ENCODE data around the gene BIN1. TPM values are rescaled to one million over a fixed set of nuclear protein-coding genes. Genes with fewer than 3 reads are reported as not detected.

BIN1 gene, protein sequence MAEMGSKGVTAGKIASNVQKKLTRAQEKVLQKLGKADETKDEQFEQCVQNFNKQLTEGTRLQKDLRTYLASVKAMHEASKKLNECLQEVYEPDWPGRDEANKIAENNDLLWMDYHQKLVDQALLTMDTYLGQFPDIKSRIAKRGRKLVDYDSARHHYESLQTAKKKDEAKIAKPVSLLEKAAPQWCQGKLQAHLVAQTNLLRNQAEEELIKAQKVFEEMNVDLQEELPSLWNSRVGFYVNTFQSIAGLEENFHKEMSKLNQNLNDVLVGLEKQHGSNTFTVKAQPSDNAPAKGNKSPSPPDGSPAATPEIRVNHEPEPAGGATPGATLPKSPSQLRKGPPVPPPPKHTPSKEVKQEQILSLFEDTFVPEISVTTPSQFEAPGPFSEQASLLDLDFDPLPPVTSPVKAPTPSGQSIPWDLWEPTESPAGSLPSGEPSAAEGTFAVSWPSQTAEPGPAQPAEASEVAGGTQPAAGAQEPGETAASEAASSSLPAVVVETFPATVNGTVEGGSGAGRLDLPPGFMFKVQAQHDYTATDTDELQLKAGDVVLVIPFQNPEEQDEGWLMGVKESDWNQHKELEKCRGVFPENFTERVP
- total RNA-seq: 131 TPM

DNA sequence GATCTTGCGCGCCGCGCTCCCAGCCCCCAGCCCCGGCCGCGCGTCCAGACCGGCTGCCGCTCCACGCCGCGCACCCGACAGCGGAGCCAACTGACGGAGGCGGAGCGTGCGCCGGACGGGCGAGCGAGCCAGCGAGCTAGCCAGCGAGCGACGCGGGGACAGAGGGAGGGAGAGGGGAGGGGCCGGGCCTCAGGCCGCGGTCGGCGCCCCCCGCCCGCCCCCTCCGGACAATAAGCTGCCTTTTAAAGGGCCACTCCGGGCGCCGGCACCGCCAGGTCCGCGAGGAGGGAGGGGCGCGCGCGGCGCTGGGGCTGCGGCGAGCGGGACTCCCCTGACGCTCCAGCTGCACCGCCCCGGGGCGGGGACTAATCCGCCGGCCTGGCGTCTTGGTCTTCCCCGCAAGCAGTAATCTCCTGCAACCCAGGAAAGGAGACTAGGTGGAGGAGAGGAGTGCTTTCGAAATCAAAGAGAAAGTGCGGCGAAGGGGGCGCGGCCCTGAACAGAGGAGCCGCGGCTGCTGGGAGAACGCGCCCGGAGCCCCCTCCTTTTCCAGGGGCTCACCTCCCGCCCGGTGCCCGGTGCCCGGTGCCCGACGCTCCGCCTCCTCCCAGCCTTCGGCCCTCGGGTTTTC is at the start of gene BIN1:
TSS of gene BIN1 (minus strand) at position 164 of the 631 bp plus-strand sequence. CDS start 211 bp downstream, outside the sequence.
- peak; percentile 91 for DNase-seq (ENCODE audit: low spot score)

- DNase-seq (ENCODE audit: low spot score): peak; percentile 36
These were observed 49.0 kb upstream of the BIN1 start for GRCh38 chr2:127155947-127156346.

- no peak for DNase-seq (ENCODE audit: low spot score)
These were observed 48.2 kb upstream of the BIN1 start for GRCh38 chr2:127155028-127155581.

DNA sequence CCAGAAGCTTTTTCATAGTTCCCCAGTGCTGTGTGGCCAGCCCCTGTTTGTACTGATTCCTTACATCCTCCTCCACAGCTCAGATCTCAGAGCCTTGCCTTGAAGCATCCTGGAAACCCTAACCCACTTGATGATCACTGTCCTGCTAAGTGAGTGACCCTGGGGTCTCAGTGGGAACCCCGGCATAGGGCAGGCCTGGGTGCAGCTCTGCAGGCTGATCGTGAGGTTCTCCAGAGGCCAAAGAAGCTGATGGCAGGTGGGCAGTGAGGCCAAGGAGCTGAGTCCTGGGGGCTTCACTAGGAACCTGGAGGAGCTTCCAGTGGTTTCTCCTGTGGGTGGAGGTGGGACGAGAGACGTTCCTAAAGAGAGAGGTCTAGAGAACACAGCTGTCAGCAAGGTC is 47.4 kb upstream of the BIN1 start:
- no peak for DNase-seq (ENCODE audit: low spot score)

- peak; percentile 54 for DNase-seq (ENCODE audit: low spot score)
These were observed 46.8 kb upstream of the BIN1 start for GRCh38 chr2:127153691-127154158.

DNA sequence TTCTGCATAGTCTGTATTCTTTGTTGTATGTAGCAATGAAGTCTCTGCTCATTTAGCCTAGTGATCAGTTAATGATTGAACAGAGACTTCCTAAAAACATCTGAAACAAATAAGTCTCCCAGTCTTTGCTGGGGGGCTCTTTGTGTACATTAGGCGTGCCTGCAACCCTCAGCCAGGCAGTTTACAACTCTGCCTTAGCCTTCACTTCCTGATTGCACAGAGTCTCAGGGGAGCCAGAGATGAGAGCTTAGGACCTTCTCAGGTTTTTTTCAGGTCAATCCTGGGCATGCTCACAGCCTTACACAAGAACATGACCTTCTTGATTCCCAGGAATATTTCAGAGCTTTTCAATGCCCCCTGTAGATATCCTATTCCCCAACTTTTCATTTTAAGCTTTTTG is 44.0 kb upstream of the BIN1 start:
- DNase-seq (ENCODE audit: low spot score): no peak

DNA sequence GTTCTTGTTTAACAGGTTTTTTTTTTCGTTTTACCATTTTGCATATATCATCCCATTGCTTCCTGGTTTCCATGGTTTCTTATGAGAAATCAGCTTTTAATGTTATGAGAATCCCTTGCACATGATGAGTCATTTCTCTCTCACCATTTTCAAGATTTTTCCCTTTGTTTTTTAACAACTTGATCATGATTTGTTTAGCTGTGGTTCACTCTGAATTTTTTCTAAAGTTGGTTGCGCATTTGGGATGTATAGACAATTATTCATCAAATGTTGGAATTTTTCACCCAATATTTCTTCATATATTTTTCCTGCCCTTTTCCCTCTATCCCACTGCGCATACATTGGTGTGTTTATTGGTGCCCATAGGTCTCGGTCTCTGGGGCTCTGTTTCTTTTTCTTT is 42.4 kb upstream of the BIN1 start:
- no peak for DNase-seq (ENCODE audit: low spot score)

- no peak for DNase-seq (ENCODE audit: low spot score)
These were observed 40.0 kb upstream of the BIN1 start for GRCh38 chr2:127146820-127147502.

GRCh38 chr2:127146071-127146725 is 39.2 kb upstream of the BIN1 start:
- DNase-seq (ENCODE audit: low spot score): no peak

DNA sequence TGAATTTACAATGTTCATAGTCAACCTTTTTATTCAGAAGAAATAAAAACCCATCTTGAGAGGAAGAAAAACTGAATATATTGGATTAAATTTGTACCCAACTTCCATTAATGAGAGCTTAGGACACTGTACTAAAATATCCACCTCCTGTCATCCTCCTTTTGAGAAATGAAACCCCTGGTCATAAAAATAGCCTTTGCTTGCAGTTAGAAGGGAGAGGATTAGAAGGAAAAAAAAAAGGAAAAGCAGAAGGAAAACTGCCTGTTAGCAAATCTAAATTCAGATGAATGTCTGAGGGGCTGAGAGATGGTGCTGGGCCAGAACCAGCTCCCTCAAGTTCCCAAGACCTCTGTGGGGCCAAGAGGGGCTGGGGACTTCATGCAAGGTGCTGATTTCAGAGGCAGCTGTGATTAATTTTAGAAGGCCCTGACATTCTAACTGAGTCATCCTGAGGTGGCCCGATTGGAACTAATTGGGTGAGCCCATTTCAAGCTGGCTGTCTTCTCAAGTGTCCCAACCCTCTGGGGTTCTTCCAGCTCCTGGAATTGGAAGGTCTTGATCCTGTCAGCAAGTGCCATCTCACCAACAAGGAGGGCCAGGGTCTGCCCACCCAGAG is 38.4 kb upstream of the BIN1 start:
- no peak for DNase-seq (ENCODE audit: low spot score)

DNA sequence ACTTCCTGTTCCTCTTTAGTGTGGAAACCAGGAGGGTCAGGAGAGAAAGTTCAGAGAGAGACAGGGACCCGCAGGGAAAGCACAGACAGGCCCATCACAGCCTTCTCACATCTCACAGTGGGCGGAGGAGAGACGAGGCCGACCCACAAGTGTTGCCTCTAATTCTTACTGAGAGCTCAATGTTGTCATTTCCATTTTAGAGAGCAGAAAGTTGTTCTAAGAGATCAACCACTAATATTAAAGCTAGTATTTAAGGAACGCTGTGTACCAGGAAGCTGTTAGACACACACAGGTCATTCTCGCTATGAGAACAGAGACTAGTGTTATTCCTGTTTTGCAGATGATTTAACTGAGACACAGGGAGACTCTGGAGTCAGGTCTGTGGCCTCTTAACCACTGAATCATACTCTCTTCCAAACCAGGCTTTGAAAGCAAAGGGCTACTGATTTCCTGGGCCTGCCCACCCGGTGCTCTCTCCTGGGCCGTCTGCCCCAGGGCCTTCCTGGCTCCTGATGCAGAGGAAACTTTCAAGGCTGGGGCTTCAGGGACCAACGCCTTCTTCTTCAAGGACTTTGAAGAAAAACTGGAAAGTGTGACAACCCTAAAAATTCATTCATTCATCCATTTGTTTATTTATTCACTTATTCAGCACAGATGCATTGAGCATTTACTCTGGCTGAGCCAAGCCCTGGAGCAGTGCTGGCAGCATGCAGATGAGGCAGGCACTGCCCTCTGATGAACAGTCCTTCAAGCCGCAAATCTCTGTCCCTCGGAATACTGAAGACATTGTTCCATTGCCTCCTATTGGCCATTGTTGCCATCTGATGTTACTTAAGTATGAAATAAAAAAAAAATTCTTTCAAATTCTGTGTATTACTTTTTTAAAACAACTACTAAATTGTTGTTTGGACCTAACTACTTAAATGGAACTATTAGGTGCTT is 37.2 kb upstream of the BIN1 start:
- no peak for DNase-seq (ENCODE audit: low spot score)

GRCh38 chr2:127142663-127143630 is 36.0 kb upstream of the BIN1 start:
- no peak for DNase-seq (ENCODE audit: low spot score)

DNA sequence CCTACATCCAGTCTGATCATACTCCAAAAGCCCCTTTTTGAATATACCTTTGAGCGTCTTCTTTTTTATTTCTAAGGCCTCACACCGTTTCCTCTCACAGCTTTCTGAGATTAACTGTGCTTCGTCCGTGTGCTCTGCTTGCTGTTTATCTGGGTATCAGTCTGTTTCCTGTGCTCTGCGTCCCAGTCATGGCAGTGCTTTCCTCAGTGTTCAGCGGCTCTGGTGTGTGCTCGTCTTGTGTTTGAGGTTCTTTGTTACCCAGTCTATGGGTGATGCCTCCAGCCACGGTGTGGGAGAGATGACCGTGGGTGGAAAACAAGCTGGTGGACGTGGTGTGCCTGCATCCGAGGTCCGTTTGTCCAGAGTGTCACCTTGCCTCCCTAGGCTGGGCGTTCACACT is 33.6 kb upstream of the BIN1 start:
- no peak for DNase-seq (ENCODE audit: low spot score)

DNA sequence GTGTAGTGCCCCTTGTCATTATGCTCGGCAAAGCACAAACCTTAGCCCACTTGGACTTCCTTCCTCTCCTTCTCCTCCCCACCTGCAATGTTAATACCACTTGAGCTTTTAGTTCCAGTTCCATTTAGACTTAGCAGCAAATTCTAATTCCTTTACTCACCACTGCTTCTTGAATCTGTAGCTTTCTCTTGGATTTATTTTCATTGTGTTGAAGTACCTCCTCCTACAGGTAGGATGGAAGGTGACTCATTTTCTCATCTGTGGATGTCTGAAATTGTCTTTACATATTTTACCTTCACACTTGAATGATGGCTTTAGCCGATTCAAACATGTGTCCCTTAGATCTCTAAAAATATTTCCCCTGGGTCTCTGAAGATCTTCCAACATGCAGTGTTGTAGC is 32.8 kb upstream of the BIN1 start:
- no peak for DNase-seq (ENCODE audit: low spot score)

DNA sequence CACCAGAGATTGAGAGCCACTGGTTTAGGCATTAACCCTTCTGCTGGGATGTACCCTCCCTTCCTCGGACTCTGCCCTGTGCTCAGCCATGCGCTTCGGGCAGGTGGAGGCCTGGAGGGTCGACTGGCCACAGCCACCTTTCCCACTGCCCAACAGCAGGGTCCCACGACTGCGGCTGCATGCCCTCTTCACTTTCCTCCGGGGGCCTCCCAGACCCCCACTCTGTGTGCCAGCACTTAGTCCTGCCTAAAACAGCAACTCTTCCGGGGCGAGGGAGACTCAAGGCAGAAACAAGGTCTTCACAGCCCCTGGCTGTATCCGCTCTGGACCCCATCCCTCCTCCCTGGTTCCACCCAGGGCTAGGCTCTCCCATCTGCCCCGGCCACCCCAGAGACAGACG is 31.3 kb upstream of the BIN1 start:
- no peak for DNase-seq (ENCODE audit: low spot score)

GRCh38 chr2:127137741-127138140 is 30.8 kb upstream of the BIN1 start:
- no peak for DNase-seq (ENCODE audit: low spot score)

GRCh38 chr2:127137225-127137624 is 30.3 kb upstream of the BIN1 start:
- DNase-seq (ENCODE audit: low spot score): no peak
